Measurements from ENCODE around the gene ANLN.
A peak's percentile ranks its signal among the peaks of the same experiment; 100 is the strongest.
"Not testable (repeated sequence)": the region's sequence is repeated elsewhere in the genome, so short reads cannot be mapped to it uniquely, and the experiment has no call there.

ANLN gene

GRCh38 chr7:36366718-36367560 is 22.7 kb upstream of the ANLN start:
- peak overlapping the region; percentile 87 for H3K4me3 ChIP-seq (ENCODE audit: low read depth, low read length)
- TF ChIP-seq CTCF (conservative IDR thresholded peaks at IDR 0.05; ENCODE audit: low read depth, low read length) = peak; percentile 64
- peak; percentile 86 for DNase-seq (ENCODE audit: low read depth)

GRCh38 chr7:36367561-36368077 is 22.0 kb upstream of the ANLN start:
- TF ChIP-seq CTCF (conservative IDR thresholded peaks at IDR 0.05; ENCODE audit: low read depth, low read length) = no peak
- H3K4me3 ChIP-seq (ENCODE audit: low read depth, low read length) = peak overlapping the region; percentile 87

GRCh38 chr7:36368496-36368895 is 21.2 kb upstream of the ANLN start:
- H3K4me3 ChIP-seq (ENCODE audit: low read depth, low read length) = no peak overlapping the region
- no peak for DNase-seq (ENCODE audit: low read depth)
- no peak for TF ChIP-seq CTCF (conservative IDR thresholded peaks at IDR 0.05; ENCODE audit: low read depth, low read length)

More at GRCh38 chr7:36367561-36368077, 22.0 kb upstream of the ANLN start:
- no peak for DNase-seq (ENCODE audit: low read depth)

- no peak overlapping the region for H3K4me3 ChIP-seq (ENCODE audit: low read depth, low read length)
- no peak for DNase-seq (ENCODE audit: low read depth)
- no peak for TF ChIP-seq CTCF (conservative IDR thresholded peaks at IDR 0.05; ENCODE audit: low read depth, low read length)
These were observed 20.5 kb upstream of the ANLN start for GRCh38 chr7:36369171-36369570.

GRCh38 chr7:36370046-36370445 is 19.6 kb upstream of the ANLN start:
- H3K4me3 ChIP-seq (ENCODE audit: low read depth, low read length) = no peak overlapping the region
- no peak for TF ChIP-seq CTCF (conservative IDR thresholded peaks at IDR 0.05; ENCODE audit: low read depth, low read length)
- no peak for DNase-seq (ENCODE audit: low read depth)

- H3K4me3 ChIP-seq (ENCODE audit: low read depth, low read length) = no peak overlapping the region
- DNase-seq (ENCODE audit: low read depth) = no peak
- no peak for TF ChIP-seq CTCF (conservative IDR thresholded peaks at IDR 0.05; ENCODE audit: low read depth, low read length)
These were observed 17.5 kb upstream of the ANLN start for GRCh38 chr7:36372156-36372555.

GRCh38 chr7:36378555-36378954 is 11.1 kb upstream of the ANLN start:
- H3K4me3 ChIP-seq (ENCODE audit: low read depth, low read length); DNase-seq (ENCODE audit: low read depth): not testable (repeated sequence)
